OCI-M1 (cell line): Measurements from ENCODE around the gene MAFF.
"Not testable (repeated sequence)": the region's sequence is repeated elsewhere in the genome, so short reads cannot be mapped to it uniquely, and the experiment has no call there.

Experiments used
- DNase-seq: peaks from one replicate; lab custom pipeline; 2025; lab: John Stamatoyannopoulos, UW

The MAFF gene

DNA sequence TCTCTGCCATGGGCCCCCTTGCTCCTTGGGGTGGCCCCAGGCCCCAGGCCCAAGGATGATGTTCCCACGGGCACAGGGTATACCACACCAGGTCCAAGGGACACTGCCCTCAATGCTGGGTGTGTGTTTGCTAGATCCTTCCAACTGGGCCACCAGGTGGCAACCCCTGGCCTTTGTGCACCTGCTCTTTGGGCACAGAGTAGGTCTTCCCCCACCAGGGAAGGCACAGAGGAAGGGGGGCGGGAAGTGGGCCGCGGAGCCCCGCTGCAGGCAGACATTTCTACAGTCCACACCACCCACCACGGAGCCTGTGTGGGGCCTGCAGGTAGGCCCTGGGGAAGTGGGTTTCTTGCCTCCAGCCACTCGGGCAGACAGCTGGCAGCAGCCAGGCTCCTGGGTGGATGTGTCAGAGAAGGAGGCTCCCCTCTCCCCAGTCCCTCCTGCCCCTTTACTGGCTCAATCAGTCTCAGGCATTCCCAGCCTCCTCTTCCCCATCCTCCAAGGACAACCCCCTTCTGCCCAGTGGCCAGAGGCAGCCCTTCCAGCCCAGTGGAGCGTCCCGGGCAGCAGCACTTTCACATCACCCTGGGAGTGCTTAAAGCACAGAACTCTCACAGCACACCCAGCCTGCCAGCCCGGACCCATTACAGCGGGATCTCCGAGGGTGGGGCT, 21.6 kb downstream of the MAFF start:
- DNase-seq, result no peak

DNA sequence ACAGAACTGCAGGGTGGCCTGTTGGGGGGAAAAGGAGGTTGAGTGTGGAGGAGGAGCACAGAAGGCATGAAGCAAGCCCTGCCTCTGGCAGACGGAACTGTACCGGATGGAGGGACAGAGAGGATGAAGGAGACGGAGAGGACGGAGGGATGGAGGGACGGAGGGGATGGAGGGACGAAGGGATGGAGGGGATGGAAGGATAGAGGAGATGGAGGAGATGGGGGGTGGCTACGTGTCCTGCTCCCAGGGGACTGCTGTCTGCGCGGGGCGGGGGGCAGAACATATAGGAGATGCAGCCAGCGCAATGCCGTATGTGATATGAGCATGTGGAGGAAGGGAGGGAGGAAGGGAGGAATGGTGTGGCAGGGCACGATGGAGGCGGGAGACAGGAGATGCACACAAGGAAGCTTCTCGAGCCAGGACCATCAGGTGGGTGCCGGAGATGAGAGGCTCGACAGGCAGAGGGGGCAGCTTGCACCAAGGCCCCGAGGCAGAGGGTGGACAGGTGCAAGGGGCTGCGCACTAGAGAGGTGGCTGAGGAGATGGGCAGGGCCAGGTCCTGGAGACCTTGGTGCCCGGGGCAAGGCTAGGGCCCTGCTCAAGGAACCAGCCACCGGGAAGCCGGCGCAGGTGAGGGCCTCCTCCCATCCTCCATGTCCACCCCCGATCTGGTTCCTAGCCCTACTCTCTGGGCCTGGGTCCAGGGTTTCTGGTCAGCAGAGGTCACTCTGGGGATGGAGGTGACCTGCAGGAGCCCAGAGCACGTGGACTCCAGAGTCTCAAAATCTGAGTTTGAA, 25.3 kb downstream of the MAFF start:
- no peak for DNase-seq

DNA sequence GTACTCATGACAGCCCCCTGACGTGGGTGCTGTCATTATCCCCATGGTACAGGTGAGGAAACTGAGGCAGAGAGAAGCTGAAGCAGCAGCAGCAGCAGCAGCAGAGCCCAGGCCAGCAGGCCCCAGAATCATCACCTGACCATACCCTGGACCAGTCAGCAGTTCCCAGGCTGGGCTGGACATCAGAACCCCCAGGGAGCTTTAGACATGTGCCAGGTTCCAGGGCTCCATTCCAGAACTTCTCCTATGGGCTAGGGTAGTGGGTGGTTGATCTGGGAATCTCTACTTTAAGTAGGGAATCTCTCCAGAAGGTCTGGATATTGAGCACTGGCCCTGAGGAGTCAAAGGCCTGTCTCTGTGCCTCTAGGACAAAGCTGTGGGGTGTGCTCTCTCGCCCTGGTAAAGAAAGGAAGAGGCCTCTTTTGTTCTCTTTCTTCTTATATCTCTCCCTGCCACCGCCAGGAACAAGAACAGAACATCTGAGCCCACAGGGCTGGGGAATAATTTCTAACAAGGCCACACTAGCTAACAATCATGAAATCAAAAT, 26.6 kb downstream of the MAFF start:
- no peak for DNase-seq

DNA sequence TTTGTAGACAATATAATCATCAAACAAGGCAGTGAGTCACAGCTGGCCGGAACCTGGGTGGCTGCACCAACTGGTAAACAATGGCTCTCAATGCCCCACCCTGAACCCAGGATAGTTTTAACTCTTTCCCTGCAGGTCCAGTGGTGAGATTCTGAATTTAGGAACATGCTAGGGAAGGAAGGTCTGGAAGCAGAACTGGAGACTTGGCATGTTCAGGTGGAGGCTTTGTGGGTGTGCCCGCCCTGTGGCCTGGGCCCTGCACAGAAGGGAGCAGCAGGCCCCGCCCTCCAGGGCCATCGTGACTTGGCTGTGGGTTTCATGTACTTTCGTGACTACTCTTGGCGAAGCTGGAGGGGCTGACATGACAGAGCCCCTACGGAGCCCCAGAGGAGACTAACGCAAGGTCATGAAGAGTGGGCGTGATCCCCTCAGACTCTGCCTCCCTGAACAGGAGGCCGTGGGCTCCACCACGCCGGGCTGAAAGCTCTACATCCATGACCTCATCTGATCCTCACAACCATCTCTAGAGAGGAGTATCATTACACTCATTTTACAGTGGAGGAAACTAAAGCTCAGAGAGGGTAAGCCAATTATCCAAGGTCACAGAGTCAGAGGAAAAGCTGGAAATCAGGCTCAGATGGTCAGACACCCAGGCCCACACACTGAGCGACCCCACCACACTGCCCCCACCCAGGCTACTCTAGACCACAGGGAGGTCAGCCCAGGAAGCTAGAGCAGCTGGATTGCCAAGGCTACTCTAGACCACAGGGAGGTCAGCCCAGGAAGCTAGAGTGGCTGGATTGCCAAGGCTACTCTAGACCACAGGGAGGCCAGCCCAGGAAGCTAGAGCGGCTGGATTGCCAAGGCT, 27.3 kb downstream of the MAFF start:
- no peak for DNase-seq

DNA sequence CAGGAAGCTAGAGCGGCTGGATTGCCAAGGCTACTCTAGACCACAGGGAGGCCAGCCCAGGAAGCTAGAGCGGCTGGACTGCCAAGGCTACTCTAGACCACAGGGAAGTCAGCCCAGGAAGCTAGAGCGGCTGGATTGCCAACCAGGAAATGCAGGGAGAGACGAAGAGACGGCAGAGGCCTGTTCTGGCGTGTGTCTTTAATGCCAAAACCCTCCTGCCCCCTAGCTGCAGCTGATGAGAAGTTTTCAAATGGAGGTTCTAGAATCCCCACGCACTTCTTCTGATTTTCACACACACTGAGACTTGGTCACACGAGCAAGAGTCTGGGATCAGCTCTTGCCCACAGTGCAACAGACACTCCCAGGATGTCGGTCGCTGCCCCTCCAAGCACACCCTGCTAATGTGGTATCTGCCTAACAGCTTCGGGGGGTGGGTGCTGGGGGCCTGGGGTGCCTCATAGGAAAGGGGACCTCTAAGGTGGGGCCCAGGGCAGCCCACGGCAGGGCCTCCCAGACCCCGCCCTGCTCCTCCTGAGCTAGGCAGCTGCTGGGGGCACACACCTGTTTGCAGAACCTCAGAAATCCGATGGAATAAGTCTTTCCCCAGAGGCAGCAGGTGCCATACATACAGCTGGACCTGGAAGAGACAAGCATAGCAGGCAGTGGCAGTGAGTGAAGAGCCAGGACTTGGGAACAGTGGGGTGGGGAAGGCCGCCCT, 28.5 kb downstream of the MAFF start:
- peak; percentile 9 for DNase-seq

DNA sequence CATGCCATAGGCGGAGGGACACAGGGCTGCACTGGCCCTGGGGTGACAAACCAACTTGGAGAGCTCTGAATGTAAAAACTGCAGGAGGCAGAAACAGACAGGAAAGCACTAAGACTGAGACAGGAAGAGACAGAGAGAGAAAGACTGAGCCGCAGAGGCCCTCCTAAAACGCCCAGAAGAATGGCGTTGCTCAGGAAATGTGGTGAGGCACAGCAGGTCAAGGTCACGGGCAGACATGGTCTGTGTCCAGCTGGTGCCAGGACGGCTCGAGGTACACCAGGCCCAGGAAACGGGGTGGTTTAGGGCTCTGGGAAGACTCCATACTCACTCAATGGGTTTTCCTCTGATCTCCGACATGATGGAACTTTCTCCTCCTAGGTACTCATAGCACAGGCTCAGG, 29.1 kb downstream of the MAFF start:
- no peak for DNase-seq

DNA sequence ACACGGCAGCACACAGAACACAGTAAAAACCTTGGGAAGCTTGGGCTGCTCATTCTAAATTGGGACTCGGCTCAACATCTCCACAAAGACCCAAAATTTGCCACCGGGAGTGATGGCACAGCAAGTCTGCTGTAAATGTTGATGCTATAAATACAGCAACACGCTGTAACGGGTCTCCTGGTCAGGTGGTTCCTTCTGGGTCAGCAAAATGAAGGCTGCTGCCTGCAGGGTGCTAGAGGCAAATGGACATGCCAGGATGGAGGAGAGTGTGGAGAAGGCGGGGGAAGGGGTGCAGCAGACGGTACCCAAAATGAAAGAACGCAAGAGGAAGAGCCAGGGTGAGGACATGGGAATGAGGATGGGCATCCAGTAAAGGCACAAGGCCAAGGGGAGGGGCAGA, 30.4 kb downstream of the MAFF start:
- no peak for DNase-seq

DNA sequence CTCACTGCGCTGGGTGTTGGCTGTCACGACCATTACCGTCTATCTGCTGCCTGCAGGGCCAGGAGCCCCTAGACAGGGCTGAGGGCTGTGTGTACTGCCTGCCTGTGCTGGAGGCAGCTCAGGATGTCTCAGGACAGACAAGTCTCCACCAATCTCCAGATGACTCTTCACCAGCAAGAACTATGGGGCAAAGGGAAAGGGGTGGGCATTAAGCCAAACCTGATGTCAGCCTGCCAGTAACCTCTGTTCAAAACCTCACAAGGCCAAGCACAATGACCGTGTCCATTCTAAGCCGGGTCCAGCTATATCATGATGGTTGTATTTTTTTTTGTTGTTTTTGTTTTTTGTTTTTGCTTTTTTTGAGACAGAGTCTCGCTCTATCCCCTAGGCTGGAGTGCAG, 31.6 kb downstream of the MAFF start:
- DNase-seq, result no peak

DNA sequence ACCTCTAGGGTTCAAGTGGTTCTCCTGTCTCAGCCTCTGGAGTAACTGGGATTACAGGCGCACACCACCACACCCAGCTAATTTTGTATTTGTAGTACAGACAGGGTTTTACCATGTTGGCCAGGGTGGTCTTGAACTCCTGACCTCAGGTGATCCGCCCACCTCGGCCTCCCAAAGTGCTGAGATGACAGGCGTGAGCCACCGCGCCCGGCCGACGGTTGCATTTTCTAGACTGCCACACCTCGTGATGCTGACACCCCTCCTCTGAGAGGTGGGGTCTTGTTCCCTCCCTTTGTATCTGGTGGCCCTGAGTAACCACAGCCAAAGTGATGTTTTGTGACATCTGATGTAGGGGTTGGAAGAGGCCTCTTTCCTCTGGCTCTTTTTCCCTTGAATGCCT, 32.1 kb downstream of the MAFF start:
- DNase-seq, result not testable (repeated sequence)

DNA sequence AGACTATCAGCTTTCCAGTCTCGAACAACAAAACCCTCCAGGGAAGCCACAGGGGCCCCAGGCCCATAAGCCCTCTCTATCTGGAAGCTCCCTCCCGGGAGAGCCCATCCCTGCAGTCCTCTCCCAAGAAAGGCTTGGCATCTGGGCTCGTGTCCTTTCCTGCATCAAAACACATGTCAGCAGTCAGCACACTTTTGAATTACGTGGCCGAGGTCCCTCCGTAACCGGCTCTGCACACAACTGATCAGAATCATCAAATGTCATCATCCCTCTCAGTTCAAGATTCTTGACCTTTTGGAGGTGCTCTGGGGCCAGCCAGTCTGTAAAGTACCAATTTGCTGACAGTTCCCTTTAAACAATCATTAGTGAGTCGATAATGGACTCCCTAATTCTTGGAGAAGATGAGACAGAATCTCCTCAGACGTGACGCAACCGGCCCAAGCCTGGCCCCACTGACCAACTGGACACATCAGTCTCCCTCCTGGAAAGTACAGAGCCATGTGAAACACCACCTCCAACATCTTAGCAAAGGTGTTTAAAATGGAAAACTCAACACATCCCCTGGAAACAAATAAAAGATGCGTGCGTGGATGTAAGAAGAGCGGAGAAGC, 33.6 kb downstream of the MAFF start:
- no peak for DNase-seq

DNA sequence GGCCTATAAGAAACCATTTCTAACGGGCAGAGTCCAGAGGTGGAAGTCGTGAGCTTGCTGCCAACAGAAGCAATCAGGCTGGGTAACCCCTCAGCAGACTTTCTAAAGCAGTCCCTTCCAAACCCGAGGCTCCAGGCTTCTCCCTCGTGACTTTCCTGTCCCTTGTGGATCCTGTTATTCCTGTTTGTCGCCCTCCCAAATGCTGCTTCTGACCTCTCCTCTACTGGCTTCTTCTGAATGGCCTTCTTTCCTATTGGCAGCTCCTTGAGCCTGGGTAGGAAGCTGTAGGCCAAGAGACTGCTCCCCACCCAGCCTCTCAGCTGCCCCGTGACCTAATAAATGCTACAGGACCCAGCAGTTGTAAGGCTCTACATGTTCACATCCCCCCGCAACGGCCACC, 35.0 kb downstream of the MAFF start:
- DNase-seq, result no peak

DNA sequence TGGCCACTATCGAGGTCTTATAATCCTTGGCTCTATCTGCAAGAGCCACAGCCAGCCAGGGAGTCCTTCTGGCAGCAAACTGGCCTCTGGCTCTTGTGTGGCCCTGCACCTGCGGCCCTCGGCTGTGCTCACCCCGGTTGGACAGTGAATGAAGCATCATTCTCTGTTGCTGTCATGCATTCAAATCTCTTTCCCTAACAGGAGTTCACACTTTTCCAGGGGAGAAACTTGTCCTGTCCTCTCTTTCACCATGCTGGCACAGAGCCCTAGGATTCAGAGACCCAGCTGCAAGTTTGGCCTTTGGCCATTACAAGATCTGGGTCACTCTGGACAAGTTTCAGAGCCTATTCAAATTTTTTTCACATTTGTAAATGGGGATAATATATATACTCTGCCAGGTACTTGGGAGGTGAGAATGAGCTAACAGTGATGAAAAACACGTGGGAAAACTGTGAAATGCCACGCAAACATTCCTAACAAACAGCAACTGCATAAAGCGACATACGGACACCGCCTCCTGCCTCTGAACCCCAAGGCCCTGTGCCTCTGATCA, 36.8 kb downstream of the MAFF start:
- DNase-seq, result no peak

DNA sequence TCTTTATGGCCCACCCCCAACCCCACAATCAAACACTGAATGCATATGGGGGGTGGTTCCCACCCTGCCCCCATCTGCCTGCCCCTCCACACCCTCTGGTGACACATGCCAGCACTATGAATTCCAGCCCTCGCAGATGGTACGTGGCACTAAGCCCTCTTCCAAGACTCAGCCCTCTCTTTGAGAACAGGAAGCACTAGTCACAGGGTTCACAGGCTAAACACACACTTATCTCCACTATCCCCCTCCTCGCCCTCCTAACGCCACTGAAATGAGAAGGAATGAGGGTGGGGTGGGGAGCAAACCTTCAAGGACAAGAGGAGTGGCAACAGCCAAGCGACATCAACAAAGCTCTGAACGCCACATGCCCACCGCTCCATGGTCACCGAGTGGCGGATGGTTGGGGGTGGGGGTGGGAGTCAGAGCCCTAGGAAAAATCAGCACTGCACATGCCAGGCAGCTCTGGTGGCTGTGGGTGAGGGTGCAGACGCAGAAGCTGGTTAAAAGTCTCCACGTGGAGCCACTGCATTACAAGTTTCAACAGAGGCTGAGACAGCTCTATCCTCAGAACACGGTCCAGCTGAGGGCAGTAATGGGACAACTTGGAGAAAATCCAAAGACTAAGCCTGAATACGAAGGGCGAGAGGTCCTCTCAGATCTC, 37.4 kb downstream of the MAFF start:
- DNase-seq, result no peak

DNA sequence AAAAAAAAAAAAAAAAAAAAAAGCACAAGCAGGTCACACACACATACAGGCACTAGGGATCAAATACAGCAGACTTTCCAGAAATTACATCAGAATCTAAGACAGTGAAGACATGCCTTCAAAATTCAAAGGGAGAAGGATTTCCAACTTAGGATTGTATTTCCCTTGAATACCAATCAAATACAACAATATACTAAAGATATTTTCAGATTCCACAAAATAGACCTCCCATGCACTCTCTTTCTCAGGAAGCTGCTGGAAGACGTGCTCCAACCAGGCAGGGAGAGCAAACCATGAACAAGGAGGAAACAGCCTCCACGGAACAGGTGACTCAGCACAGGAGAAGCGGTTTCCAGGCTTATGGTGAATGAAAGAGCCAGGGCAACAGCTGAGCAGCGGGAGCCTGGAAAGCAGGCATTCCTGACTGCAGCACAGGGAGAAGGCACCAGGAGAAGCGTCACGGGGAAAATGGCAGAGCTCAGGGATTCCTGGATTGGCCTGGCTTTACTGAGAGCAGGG, 39.0 kb downstream of the MAFF start:
- peak; percentile 49 for DNase-seq

DNA sequence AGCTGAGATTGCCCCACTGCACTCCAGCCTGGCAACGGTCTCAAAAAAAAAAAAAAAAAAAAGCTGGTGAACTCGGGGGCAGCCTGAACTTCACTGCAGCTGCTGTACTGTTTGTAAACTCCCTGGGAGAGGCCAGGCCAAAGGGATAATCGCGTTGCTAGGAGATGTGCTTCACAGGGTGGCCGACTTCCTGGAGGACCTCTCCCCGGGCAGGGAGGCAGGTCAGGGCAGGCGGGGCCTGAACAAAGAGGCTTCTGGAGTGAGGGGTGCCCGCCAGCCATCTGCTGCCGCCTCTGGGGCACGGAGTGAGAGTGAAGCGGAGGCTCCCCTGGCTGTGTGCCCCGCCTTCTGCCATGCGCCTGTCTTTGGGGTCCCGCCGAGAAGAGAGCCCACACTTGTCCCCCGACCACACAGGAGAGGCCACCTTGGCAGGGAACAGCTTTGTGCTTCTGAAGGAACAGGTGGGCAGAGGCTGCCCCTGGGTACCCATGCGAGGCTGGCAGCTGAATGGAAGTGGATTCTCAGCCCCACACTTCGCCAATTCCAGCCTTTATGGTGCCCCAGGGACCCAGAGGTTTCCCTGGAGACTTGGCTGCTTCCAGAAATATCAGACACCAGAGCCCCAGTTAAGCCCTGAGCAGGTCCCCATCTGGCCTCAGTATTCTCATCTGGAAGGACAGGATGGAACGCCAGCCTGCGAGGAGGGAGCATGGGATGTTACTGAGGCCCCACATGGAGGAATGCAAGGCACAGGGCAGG, 41.4 kb downstream of the MAFF start:
- no peak for DNase-seq

DNA sequence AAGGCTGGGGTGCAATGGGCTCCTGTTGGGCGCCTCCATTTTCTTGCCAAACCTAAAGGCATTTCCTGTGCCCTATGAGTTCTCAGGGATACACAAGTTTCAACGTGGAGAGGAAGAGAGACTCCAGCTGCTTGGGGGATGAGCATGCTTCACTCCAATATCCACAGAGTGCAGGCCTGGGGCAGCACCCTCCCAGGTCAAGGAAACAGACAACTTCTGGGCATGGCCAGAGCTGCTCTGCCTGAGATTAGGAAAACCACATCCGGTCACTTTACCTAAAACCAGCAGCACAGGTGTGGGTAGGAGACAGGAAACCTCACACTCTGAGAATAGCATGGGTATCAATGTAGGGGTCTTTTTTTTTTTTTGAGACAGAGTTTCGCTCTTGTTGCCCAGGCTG, 42.3 kb downstream of the MAFF start:
- DNase-seq, result no peak

DNA sequence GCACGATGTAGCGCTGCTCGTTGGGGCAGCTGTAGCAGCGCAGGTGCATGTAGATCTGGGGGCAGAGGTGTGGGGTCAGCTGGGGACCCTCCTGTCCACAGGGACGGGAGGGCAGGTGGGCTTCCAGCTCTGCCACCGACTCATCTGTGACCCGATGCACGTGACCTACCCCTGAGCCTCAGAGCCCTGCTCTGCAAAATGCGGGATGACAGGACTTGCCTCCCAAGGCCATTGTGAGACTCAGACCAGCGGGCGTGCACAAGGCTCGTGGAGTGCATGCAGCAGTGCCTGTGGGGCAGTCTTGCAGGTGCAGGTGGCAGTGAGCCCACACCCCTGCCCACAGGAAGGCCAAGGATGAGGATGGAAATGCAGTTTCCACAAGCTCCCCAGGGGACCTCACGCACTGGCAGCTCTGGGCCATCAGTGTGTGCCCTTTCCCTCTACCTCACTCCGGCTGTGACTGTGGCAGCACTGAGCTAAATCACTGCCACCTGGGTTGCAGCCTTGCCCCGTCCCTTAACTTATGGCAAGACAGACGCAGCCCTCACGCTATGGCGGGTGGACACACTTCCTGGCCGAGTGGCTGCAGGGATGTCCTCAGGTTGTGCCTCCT, 44.4 kb downstream of the MAFF start:
- no peak for DNase-seq

DNA sequence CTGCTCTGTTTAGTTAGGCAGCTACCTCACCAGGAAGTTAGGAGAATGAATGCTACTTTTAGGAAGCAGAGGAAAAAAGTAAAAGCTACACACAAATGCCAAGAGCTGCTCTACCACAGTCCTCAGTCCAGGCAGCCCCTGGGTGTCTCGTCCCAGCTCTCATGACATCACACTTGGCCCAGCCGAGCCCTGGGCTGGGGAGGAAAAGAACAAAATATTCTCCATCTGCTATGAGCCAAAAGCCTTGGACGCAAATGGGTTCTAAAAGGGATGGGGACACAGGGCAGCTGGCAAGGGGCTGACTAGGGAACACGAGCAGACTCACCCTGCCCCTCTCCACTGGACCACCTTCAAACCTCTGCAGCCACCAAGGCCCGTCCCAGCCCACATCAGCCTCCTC, 44.9 kb downstream of the MAFF start:
- DNase-seq, result no peak

DNA sequence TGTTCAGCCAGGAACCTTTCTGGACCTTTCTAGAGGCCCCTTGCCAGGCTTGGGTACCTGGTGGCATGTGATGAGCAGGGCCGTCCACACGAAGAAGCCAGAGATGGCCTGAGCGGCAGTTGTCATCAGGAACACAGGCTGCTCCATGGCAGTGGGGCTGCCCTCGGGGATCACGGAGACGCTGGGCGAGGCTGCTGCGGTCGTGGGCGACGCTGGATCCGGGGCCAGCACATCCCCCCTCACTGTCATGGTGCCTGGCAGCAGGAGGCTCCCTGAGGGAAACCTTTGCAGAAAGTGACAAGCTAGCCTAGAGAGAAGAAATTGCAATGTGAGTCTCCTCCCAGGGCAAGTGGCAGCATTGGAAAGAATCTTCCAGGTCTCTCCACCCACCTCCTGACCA, 45.9 kb downstream of the MAFF start:
- DNase-seq, result no peak
